Measurements from ENCODE around the gene IGFBP2. TPM values are rescaled to one million over a fixed set of nuclear protein-coding genes. Genes with fewer than 3 reads are reported as not detected.

IGFBP2 gene
- total and polyA plus RNA-seq, 2 experiments from 2014 or later = 177 to 364 TPM

- TF ChIP-seq ZNF462 (CRISPR knock-in tag; IDR thresholded peaks at IDR 0.05) = no peak
- TF ChIP-seq REST (IDR thresholded peaks at IDR 0.05; ENCODE audit: unreplicated experiment) = no peak
These were observed 53.9 kb downstream of the IGFBP2 start (continued) for GRCh38 chr2:216687111-216687510.

- peak; percentile 87 for DNase-seq (ENCODE audit: low spot score)
- TF ChIP-seq REST (IDR thresholded peaks at IDR 0.05; ENCODE audit: unreplicated experiment) (no peak), EZH2 (IDR thresholded peaks at IDR 0.05; ENCODE audit: low read depth, unreplicated experiment) (no peak), ETS1 (IDR thresholded peaks at IDR 0.05) (no peak), CTCF (conservative IDR thresholded peaks at IDR 0.05; ENCODE audit: low read depth in 2 of 2) (peak; percentile 84 to 90), POLR2AphosphoS5 (IDR thresholded peaks at IDR 0.05; ENCODE audit: low read depth) (no peak)
These were observed 54.4 kb downstream of the IGFBP2 start for GRCh38 chr2:216687646-216688045.

More at GRCh38 chr2:216687646-216688045, 54.4 kb downstream of the IGFBP2 start:
- Histone ChIP-seq H3K4me3 (no peak overlapping the region), H3F3A (replicated peaks; ENCODE audit: low read depth) (0 out of 2 replicates have a peak, but pooled peaks cover 2% of the 10 kb centered on the region), H3K4me1 (ENCODE audit: insufficient read depth) (peaks cover 35% of the 10 kb centered on the region), H3K27me3 (ENCODE audit: insufficient read depth) (peaks cover 28% of the 10 kb centered on the region), H3K9me2 (ENCODE audit: insufficient read depth) (no peaks in the 10 kb centered on the region), H2AFZ (no peak overlapping the region), H3K79me2 (replicated peaks; ENCODE audit: insufficient read depth) (no peaks in the 10 kb centered on the region), H4K20me1 (replicated peaks; ENCODE audit: insufficient read depth) (no peaks in the 10 kb centered on the region), H3K27ac (ENCODE audit: low read depth) (no peak overlapping the region), H3K36me3 (ENCODE audit: insufficient read depth) (no peaks in the 10 kb centered on the region), H3K4me2 (no peak overlapping the region)
- H3K4me3 Mint-ChIP-seq = no peak overlapping the region
- no peaks in the 10 kb centered on the region for H3K9me3 Mint-ChIP-seq
- peaks cover 36% of the 10 kb centered on the region for H3K4me1 Mint-ChIP-seq
- no peak overlapping the region for H3K27ac Mint-ChIP-seq
- peak; percentile 56 for ATAC-seq
- peaks cover 25% of the 10 kb centered on the region for H3K27me3 Mint-ChIP-seq (ENCODE audit: insufficient read depth, low read depth, poor library complexity)
- no peaks in the 10 kb centered on the region for H3K36me3 Mint-ChIP-seq (ENCODE audit: low read depth)
